NK-92 (cell line): ENCODE results near the gene SUN1.
"Not testable (repeated sequence)": the region's sequence is repeated elsewhere in the genome, so short reads cannot be mapped to it uniquely, and the experiment has no call there.

Experiments used
- DNase-seq: peaks from one replicate; lab custom pipeline; 2025; ENCODE audit not compliant: unreplicated experiment; lab: John Stamatoyannopoulos, UW

SUN1 gene

GRCh38 chr7:832167-832967 is at the start of gene SUN1:
SUN1 (plus strand) TSS chr7:832476; CDS start chr7:832525, 49 bp downstream.
- DNase-seq: no peak

GRCh38 chr7:782718-783449 is 49.4 kb upstream of the SUN1 start:
- DNase-seq: no peak

- DNase-seq: no peak
Observed at GRCh38 chr7:783556-784490, 48.5 kb upstream of the SUN1 start.

GRCh38 chr7:784971-785370 is 47.3 kb upstream of the SUN1 start:
- DNase-seq: no peak

DNA sequence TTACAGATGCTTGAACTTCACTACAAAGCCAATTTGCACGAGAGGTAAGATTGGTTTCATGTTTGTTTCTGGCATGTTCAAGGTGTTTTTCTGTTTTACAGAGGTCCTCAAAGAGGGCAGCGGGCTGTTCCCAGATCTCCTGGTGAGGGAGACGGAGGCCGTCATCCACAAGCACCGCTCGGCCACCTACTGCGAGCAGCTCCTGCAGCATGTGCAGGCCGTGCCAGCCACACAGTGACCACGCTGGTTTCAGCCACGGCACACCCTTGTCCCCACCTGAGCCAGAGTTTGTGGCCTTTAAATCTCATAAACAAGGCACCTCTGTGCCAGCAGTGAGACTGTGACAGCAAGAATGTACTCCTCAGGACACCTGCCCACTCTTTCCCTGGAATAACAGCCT is 46.9 kb upstream of the SUN1 start:
- no peak for DNase-seq

DNA sequence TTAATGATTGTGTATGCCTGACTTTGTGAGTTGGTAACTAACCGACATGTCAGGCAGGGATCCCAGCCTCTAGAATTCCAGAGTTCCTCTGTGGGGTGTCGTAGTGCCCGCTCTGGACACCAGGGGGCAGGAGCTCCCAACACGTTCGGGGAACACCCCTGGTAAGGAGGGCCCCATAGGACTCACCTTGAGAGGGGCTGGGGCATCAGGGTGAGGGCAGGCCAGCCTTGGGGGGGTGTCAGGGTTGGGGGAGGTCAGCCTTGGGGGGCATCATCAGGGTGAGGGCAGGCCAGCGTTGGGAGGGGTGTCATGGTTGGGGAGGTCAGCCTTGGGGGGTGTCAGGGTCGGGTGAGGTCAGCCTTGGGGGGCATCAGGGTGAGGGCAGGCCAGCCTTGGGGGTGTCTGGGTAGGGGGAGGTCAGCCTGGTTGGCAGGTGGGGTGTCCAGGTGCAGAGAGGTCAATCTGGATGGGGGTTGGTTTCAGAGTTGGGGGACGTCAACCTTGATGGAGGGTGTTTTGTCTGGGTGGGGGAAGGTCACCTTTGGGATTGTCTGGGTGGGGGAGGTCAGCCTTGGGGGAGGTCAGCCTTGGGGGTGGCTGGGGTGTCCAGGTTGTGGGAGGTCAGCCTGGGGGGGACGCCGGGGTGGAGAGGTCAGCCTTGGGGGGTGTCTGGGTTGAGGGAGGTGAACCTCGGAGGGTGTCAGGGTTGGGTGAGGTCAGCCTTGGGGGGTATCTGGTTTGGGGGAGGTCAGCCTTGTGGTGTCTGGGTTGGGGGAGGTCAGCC is 45.6 kb upstream of the SUN1 start:
- DNase-seq: no peak

GRCh38 chr7:787332-788240 is 44.7 kb upstream of the SUN1 start:
- DNase-seq: no peak

GRCh38 chr7:791519-791918 is 40.8 kb upstream of the SUN1 start:
- no peak for DNase-seq

- DNase-seq: no peak
Observed at GRCh38 chr7:794207-794606, 38.1 kb upstream of the SUN1 start.

DNA sequence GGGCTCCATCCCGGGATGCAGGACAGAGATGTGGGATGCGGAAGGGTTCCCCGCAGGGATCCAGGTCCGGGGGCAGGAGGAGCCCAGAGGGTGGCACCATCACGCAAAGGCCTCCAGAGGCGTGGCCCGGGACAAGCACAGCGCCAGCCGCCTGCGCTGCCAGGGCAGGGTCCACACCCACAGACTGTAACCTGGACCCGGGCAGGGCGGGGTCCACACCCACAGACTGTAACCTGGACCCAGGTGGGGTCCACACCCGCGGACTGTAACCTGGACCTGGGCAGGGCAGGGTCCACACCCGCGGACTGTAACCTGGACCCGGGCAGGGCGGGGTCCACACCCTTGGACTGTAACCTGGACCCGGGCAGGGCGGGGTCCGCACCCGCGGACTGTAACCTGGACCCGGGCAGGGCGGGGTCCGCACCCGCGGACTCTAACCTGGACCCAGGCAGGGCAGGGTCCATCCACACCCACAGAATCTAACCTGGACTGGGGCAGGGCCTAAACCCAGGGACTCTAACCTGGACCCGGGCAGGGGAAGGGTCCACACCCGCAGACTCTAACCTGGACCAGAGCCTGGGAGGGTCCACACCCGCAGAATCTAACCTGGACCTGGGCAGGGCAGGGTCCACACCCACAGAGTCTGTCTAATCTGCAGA is 37.5 kb upstream of the SUN1 start:
- no peak for DNase-seq

DNA sequence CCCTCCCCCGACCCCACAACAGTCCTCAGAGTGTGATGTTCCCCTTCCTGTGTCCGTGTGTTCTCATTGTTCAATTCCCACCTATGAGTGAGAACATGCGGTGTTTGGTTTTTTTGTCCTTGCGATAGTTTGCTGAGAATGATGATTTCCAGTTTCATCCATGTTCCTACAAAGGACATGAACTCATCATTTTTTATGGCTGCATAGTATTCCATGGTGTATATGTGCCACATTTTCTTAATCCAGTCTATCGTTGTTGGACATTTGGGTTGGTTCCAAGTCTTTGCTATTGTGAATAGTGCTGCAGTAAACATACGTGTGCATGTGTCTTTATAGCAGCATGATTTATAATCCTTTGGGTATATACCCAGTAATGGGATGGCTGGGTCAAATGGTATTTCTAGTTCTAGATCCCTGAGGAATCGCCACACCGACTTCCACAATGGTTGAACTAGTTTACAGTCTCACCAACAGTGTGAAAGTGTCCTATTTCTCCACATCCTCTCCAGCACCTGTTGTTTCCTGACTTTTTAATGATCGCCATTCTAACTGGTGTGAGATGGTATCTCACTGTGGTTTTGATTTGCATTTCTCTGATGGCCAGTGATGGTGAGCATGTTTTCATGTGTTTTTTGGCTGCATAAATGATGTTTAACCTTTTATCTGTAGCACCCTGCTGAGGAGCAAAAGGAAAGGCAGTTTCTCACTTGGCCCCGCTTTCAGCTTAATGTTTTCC is 35.7 kb upstream of the SUN1 start:
- not testable (repeated sequence) for DNase-seq

GRCh38 chr7:798921-799470 is 33.3 kb upstream of the SUN1 start:
- DNase-seq: no peak

DNA sequence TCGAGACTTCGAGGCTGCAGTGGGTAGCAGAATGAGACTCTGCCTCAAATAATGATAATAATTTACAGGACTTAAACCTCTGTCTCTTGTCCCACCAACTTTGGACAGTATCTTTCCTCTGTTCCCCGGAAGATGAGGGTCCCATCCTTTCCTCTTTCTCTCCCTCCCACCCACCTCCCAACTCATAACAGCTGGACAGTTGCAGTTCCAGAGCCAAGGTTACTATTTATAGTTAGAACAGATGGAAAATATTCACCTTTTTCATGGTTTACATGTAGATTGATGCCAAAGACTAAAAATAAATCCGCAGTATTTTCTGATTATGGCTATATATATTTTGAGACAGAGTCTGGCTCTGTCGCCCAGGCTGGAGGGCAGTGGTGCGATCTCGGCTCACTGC is 31.6 kb upstream of the SUN1 start:
- DNase-seq: no peak

DNA sequence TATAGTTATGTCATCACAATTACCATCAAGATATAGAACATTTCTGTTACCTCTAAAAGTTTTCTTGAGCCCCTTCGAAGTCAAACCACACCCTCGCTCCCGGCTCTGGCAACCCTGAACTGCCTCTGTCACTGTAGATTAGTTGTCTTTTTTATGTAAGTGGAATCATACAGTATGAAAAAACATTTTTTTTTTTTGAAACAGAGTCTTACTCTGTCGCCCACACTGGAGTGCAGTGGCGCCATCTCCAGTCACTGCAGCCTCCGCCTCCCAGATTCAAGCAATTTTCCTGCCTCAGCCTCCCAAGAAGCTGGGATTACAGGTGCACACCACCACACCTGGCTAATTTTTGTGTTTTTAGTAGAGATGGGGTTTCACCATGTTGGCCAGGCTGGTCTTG is 30.9 kb upstream of the SUN1 start:
- DNase-seq: not testable (repeated sequence)

GRCh38 chr7:801940-802381 is 30.3 kb upstream of the SUN1 start:
- DNase-seq: no peak

DNA sequence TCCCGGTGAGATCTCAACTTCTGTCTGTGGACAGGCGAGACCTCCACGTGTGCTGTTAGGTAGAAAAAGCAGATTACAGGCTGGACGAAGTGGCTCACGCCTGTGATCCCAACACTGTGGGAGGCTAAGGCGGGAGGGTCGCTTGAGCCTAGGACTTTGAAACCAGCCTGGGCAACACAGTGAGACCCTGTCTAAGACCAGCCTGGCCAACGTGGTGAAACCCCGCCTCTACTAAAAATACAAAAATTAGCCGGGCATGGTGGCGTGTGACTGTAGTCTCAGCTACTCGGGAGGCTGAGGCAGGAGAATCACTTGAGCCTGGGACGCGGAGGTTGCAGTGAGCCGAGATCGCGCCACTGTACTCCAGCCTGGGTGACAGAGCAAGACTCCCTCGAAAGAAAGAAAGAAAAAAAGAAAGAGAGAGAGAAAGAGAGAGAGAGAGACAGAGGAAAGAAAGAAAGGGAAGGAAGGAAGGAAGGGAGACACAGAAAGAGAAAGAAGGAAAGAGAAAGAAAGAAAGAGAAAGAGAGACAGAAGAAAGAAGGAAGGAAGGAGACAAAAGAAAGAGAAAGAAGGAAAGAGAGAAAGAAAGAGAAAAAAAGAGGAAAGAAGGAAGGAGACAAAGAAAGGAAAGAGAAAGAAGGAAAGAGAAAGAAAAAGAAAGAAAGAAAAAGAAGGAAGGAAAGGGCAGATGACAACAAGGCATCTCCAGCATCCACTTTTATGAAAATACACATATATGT is 29.6 kb upstream of the SUN1 start:
- no peak for DNase-seq

GRCh38 chr7:803243-803635 is 29.0 kb upstream of the SUN1 start:
- DNase-seq: no peak
